Measurements from ENCODE around the gene CD34.
A peak's percentile ranks its signal among the peaks of the same experiment; 100 is the strongest.

CD34 gene

DNA sequence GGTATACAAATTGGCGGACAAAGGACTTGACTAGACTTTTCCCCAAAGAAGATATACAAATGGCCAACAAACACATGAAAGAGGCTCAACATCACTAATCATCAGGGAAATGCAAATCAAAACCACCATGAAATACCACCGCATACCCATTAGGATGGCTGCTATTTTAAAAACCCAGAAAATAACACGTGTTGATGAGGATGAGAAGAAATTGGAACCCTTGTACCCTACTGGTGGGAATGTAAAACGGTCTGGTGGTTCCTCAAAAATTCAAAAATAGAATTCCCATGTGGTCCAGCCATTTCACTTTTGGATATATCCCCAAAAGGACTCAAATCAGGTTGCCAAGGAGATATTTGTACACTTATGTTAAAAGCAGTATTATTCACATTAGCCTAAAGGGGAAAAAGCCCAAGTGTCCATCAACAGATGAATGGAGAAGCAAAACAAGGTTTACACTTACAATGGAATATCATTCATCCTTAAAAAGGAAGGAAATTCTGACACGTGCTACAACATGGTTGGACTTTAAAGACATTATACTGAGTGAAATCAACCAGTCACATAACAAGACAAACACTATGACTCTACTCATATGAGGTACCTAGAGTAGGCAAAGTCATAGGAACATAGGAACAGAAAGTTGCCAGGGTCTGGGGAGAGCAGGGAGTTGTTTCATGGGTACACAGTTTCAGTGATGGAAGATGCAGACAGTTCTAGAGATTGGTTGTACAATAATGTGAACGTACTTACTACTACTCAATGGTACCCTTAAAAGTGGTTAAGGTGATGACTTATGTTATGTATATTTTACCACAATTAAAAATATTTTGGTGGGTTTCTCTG, 17.0 kb downstream of the CD34 start:
- no peak for DNase-seq (ENCODE audit: low read depth)
- no peak for TF ChIP-seq CTCF (IDR thresholded peaks at IDR 0.05; ENCODE audit: insufficient read depth, low read depth, low read length, missing control alignments)
- H3K4me3 ChIP-seq (ENCODE audit: low read length), result no peak overlapping the region

- TF ChIP-seq CTCF (IDR thresholded peaks at IDR 0.05; ENCODE audit: insufficient read depth, low read depth, low read length, missing control alignments), result no peak
- H3K4me3 ChIP-seq (ENCODE audit: low read length), result no peak overlapping the region
- no peak for DNase-seq (ENCODE audit: low read depth)
Observed at GRCh38 chr1:207892764-207893163, 18.2 kb downstream of the CD34 start.

GRCh38 chr1:207891148-207891547, 19.8 kb downstream of the CD34 start:
- DNase-seq (ENCODE audit: low read depth), result no peak
- no peak for TF ChIP-seq CTCF (IDR thresholded peaks at IDR 0.05; ENCODE audit: insufficient read depth, low read depth, low read length, missing control alignments)
- H3K4me3 ChIP-seq (ENCODE audit: low read length), result no peak overlapping the region

DNA sequence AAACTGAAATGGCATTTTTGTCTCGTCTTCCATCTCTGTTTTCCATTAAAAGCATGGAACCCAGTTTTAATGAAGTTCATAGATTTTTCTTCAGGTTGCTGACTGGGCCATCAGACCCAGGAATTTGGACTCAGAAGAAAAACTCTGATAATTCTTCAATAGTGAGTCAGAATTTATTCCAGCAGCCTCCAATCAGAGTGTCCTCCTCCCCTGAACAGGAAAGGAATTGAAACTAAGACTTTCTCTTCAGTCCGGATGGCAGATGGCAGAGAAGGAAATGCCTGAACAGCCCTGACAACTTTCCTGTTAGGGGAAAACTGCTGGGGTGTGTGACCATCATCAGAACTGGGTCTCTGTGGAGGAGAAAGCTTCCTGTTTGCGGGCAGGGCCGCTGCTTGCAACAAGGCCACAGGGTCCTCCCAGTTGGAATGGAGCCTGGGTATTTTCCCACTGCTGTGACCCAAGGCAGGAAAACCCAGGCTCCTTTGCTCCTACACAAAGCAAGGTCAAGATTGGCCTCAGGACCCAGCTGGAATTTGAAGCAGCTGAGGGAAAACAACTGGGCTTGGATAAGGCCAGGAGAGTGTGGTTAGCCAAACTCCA, 20.7 kb downstream of the CD34 start:
- no peak for TF ChIP-seq CTCF (IDR thresholded peaks at IDR 0.05; ENCODE audit: insufficient read depth, low read depth, low read length, missing control alignments)
- H3K4me3 ChIP-seq (ENCODE audit: low read length), result no peak overlapping the region
- peak; percentile 35 for DNase-seq (ENCODE audit: low read depth)

DNA sequence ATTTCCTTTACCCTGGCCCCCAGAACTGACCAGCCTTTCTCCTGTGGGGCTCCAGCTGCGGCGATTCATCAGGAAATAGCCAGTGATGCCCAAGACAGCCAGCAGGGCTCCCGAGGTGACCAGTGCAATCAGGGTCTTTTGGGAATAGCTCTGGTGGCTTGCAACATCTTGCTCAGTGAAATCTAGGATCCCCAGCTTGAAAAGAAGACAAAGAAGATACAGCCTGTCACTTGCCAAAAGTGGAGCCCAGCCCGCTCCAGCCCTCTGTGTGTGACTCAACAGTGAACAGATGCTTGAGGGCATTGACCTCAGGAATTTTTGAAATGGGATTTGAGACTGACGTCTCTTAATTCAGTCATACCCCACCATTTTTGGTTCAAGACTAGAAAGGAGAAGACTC, 22.3 kb downstream of the CD34 start:
- no peak for DNase-seq (ENCODE audit: low read depth)
- no peak for TF ChIP-seq CTCF (IDR thresholded peaks at IDR 0.05; ENCODE audit: insufficient read depth, low read depth, low read length, missing control alignments)
- H3K4me3 ChIP-seq (ENCODE audit: low read length), result no peak overlapping the region

DNA sequence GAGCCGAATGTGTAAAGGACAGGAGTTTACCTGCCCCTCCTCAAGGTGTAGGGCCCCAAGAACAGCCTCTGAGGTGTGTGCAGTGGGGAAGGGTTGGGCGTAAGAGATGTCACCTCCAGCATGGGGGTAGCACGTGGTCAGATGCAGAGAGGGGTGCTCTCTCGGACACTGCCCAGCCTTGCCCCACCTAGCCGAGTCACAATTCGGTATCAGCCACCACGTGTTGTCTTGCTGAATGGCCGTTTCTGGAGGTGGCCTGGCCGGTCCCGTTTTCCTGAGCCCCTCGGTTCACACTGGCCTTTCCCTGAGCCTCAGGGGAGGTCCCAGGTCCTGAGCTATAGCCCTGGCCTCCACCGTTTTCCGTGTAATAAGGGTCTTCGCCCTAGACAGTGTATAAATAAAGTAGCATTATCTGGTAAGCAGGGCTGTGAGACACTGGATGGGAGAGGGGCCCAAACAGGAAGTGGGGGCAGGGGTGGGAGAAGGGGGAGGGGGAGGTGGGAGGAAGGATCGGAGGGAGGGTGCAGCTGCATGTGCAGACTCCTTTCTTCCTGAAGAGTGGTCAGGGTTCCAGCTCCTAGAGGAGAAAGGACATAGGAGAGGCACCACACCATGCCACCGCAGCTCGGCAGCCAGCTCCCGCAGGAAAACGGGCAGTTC, 23.3 kb downstream of the CD34 start:
- no peak for TF ChIP-seq CTCF (IDR thresholded peaks at IDR 0.05; ENCODE audit: insufficient read depth, low read depth, low read length, missing control alignments)
- H3K4me3 ChIP-seq (ENCODE audit: low read length), result no peak overlapping the region
- DNase-seq (ENCODE audit: low read depth), result no peak

Data from epithelial cell of esophagus (primary cell).